ENCODE results near the gene DIPK1C. TPM values are rescaled to one million over a fixed set of nuclear protein-coding genes. Genes with fewer than 3 reads are reported as not detected.

DIPK1C gene
- polyA plus RNA-seq, 1 donor (not counting 4 experiments of a cell fraction or from before 2014, with no cell fraction given), result not detected

- no peak overlapping the region for H3K4me2 ChIP-seq (ENCODE audit: control insufficient read depth, extremely low read depth, insufficient read depth, low read depth, low read length)
- no peaks in the 10 kb centered on the region for H4K20me1 ChIP-seq (ENCODE audit: control insufficient read depth, extremely low read depth, insufficient read depth, low read length)
- no peaks in the 10 kb centered on the region for H3K36me3 ChIP-seq (ENCODE audit: control insufficient read depth in 2 of 2, extremely low read depth in 1 of 2, insufficient read depth in 2 of 2, low read length in 2 of 2)
- TF ChIP-seq CTCF (optimal IDR thresholded peaks at IDR 0.05 in 1 of 3, IDR thresholded peaks at IDR 0.05 in 1 of 3, conservative IDR thresholded peaks at IDR 0.05 in 1 of 3; ENCODE audit: extremely low read depth in 1 of 3, insufficient read depth in 2 of 3, low read length in 3 of 3) (peak; percentile 1 to 38 (median 14)), EZH2 (IDR thresholded peaks at IDR 0.05; ENCODE audit: low read length) (no peak)
- H3K4me3 ChIP-seq (ENCODE audit: control insufficient read depth in 2 of 3, extremely low read depth in 1 of 3, insufficient read depth in 2 of 3, low read depth in 1 of 3, low read length in 3 of 3), result no peak overlapping the region
- no peak for DNase-seq (ENCODE audit: low read depth, low spot score)
- no peak overlapping the region for H2AFZ ChIP-seq (ENCODE audit: control insufficient read depth, low read length)
- dilution Hi-C loops (cut with MboI; ENCODE audit: extremely low pct_ligation_motif_present, low sequenced_read_pairs), result no loop called here
- no peak overlapping the region for H3K27ac ChIP-seq (ENCODE audit: control insufficient read depth, insufficient read depth, low read length)
- H3K9me3 ChIP-seq (ENCODE audit: control insufficient read depth, low read depth, low read length), result no peaks in the 10 kb centered on the region
- H3K9ac ChIP-seq (ENCODE audit: control insufficient read depth, extremely low read depth, insufficient read depth, low read length), result no peak overlapping the region
- FAIRE-seq, result no peak
- no peaks in the 10 kb centered on the region for H3K9me1 ChIP-seq (ENCODE audit: control insufficient read depth, extremely low read depth, insufficient read depth, low read length)
- H3K79me2 ChIP-seq (ENCODE audit: control insufficient read depth, insufficient read depth, low read length), result no peaks in the 10 kb centered on the region
- no peaks in the 10 kb centered on the region for H3K27me3 ChIP-seq (ENCODE audit: control insufficient read depth, extremely low read depth, insufficient read depth, low read length)
- H3K4me1 ChIP-seq (ENCODE audit: control insufficient read depth, extremely low read depth, insufficient read depth, low read length), result no peaks in the 10 kb centered on the region
Measured at GRCh38 chr18:74476140-74476539, 19.0 kb upstream of the DIPK1C start.

- no peaks in the 10 kb centered on the region for H3K4me1 ChIP-seq (ENCODE audit: control insufficient read depth, extremely low read depth, insufficient read depth, low read length)
- no peak overlapping the region for H3K4me2 ChIP-seq (ENCODE audit: control insufficient read depth, extremely low read depth, insufficient read depth, low read depth, low read length)
- H3K36me3 ChIP-seq (ENCODE audit: control insufficient read depth in 2 of 2, extremely low read depth in 1 of 2, insufficient read depth in 2 of 2, low read length in 2 of 2), result no peaks in the 10 kb centered on the region
- no peaks in the 10 kb centered on the region for H3K27me3 ChIP-seq (ENCODE audit: control insufficient read depth, extremely low read depth, insufficient read depth, low read length)
- dilution Hi-C loops (cut with MboI; ENCODE audit: extremely low pct_ligation_motif_present, low sequenced_read_pairs), result no loop called here
- H3K4me3 ChIP-seq (ENCODE audit: control insufficient read depth in 2 of 3, extremely low read depth in 1 of 3, insufficient read depth in 2 of 3, low read depth in 1 of 3, low read length in 3 of 3), result no peak overlapping the region
- no peaks in the 10 kb centered on the region for H3K79me2 ChIP-seq (ENCODE audit: control insufficient read depth, insufficient read depth, low read length)
- FAIRE-seq, result no peak
- no peak overlapping the region for H2AFZ ChIP-seq (ENCODE audit: control insufficient read depth, low read length)
- no peaks in the 10 kb centered on the region for H3K9me1 ChIP-seq (ENCODE audit: control insufficient read depth, extremely low read depth, insufficient read depth, low read length)
- DNase-seq (ENCODE audit: low read depth, low spot score), result no peak
- H4K20me1 ChIP-seq (ENCODE audit: control insufficient read depth, extremely low read depth, insufficient read depth, low read length), result no peaks in the 10 kb centered on the region
- H3K27ac ChIP-seq (ENCODE audit: control insufficient read depth, insufficient read depth, low read length), result no peak overlapping the region
- TF ChIP-seq EZH2 (IDR thresholded peaks at IDR 0.05; ENCODE audit: low read length) (no peak), CTCF (optimal IDR thresholded peaks at IDR 0.05 in 1 of 3, IDR thresholded peaks at IDR 0.05 in 1 of 3, conservative IDR thresholded peaks at IDR 0.05 in 1 of 3; ENCODE audit: extremely low read depth in 1 of 3, insufficient read depth in 2 of 3, low read length in 3 of 3) (no peak)
- no peaks in the 10 kb centered on the region for H3K9me3 ChIP-seq (ENCODE audit: control insufficient read depth, low read depth, low read length)
- H3K9ac ChIP-seq (ENCODE audit: control insufficient read depth, extremely low read depth, insufficient read depth, low read length), result no peak overlapping the region
Measured at GRCh38 chr18:74473976-74474640, 17.0 kb upstream of the DIPK1C start.

Data from keratinocyte (primary cell).